ENCODE measurements around the gene MACF1. TPM values are rescaled to one million over a fixed set of nuclear protein-coding genes. Genes with fewer than 3 reads are reported as not detected.

Gene MACF1
- total and polyA plus RNA-seq, 8 donors: 358 to 484 (median 440) TPM

GRCh38 chr1:39407510-39407895 is 203.0 kb downstream of the MACF1 start:
- no peaks in the 10 kb centered on the region for H3K27me3 ChIP-seq
- H3K27ac ChIP-seq: peak overlapping the region; percentile 91 to 92
- DNase-seq (no peak), ATAC-seq (no peak)
- peaks cover 0 to 5% of the 10 kb centered on the region in 2 donors for H3K36me3 ChIP-seq
- H3K4me1 ChIP-seq: peaks cover 52 to 77% of the 10 kb centered on the region in 2 donors
- intact Hi-C loops (cut with DNase I): no loop called here
- no peaks in the 10 kb centered on the region for H3K9me3 ChIP-seq
- peak overlapping the region in 1 of 2 donors; percentile 82 for H3K4me3 ChIP-seq
- TF ChIP-seq CTCF (IDR thresholded peaks at IDR 0.05): no peak

- DNase-seq: no peak
- intact Hi-C loops (cut with DNase I): no loop called here
Observed at GRCh38 chr1:39407896-39408640, 203.6 kb downstream of the MACF1 start.

GRCh38 chr1:39408641-39409054 is 204.2 kb downstream of the MACF1 start:
- Histone ChIP-seq H3K27me3 (no peaks in the 10 kb centered on the region), H3K36me3 (peaks cover 0 to 12% of the 10 kb centered on the region in 2 donors), H3K4me1 (peaks cover 52 to 83% of the 10 kb centered on the region in 2 donors), H3K27ac (peak overlapping the region; percentile 91 to 92), H3K4me3 (peak overlapping the region; percentile 55 to 82), H3K9me3 (no peaks in the 10 kb centered on the region)
- ATAC-seq (peak; percentile 91), DNase-seq (peak; percentile 87 to 98 (median 96))
- intact Hi-C loops (cut with DNase I): no loop called here
- TF ChIP-seq CTCF (IDR thresholded peaks at IDR 0.05): peak in 1 of 2 donors; percentile 6

More at GRCh38 chr1:39407896-39408640, 203.6 kb downstream of the MACF1 start:
- TF ChIP-seq CTCF (IDR thresholded peaks at IDR 0.05): no peak
- ATAC-seq: peak; percentile 1
- H3K4me3 ChIP-seq: peak overlapping the region; percentile 55 to 82
- peaks cover 0 to 11% of the 10 kb centered on the region in 2 donors for H3K36me3 ChIP-seq
- no peaks in the 10 kb centered on the region for H3K27me3 ChIP-seq
- peak overlapping the region; percentile 91 to 92 for H3K27ac ChIP-seq
- peaks cover 52 to 82% of the 10 kb centered on the region in 2 donors for H3K4me1 ChIP-seq
- no peaks in the 10 kb centered on the region for H3K9me3 ChIP-seq

GRCh38 chr1:39409055-39409816 is 204.7 kb downstream of the MACF1 start:
- H3K9me3 ChIP-seq: no peaks in the 10 kb centered on the region
- H3K4me1 ChIP-seq: peaks cover 56 to 89% of the 10 kb centered on the region in 2 donors
- intact Hi-C loops (cut with DNase I): no loop called here
- H3K4me3 ChIP-seq: peak overlapping the region; percentile 55 to 82
- peaks cover 0 to 18% of the 10 kb centered on the region in 2 donors for H3K36me3 ChIP-seq
- no peaks in the 10 kb centered on the region for H3K27me3 ChIP-seq
- peak overlapping the region; percentile 91 to 92 for H3K27ac ChIP-seq
- no peak for TF ChIP-seq CTCF (IDR thresholded peaks at IDR 0.05)
- ATAC-seq (peak; percentile 1), DNase-seq (peak in 3 of 4 donors; percentile 46 to 85 (median 69))

All from left lung (tissue), 10 donors.